Suppressor macrophage treated with lipopolysaccharide for 1 hour (primary cell): ENCODE measurements around the gene EPS8L1.

Experiments used
- DNase-seq, 3 donors: peaks; one replicate each; pipeline ENCODE4 v3.0.0-alpha.2; 2020 to 2022

Gene EPS8L1

DNA sequence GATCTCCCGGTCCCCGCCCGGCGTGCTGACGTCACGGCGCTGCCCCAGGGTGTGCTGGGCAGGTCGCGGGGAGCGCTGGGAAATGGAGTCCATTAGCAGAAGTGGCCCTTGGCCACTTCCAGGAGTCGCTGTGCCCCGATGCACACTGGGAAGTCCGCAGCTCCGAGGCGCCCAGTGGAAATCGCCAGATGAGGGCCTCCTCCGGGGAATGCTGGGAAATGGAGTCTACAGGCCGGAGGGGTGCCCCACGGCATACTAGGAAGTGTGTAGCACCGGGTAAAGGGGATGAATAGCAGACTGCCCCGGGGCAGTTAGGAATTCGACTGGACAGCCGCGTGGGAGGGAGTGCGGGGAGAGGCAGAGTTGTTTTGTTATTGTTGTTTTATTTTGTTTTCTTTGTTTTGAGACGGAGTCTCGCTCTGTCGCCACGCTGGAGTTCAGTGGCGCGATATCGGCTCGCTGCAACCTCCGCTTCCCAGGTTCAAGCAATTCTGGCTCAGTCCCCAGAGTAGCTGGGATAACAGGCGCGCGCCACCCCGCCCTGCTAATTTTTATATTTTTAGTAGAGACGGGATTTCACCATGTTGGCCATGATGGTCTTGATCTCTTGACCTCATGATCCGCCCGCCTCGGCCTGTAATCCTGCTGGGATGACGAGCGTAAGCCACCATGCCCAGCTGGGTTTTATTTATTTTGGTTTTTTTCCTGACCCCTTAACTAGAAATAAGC is 42.2 kb downstream of the EPS8L1 start:
- DNase-seq = peak; percentile 99

DNA sequence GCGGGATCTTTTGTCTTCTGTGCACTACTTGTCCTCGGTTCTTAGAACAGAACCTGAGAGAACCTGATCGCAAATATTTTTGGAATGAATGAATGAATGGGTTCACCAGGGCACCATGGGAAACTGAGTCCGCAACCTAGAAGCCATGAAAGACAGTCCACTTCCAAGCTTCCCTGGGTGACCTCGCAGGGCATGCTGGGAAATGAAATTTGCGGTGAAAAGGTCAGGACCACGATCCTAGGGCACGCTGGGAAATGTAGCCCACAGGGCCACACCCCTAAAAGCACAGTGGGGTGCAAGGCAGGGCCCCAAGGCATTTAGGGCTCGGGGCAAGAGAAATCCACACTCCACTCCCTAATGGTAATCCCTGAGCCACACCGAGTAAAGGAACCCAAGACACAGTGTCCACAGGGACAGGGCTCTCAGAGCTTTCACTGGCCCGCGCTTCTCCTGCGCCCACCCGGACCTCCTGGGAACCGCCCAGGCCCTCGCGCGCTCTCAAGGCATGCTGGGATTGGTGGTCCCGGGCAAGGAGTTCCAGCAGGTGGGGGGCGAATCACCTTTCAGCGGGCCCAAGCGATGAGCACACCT is 42.8 kb downstream of the EPS8L1 start:
- peak in 1 of 3 donors; percentile 43 for DNase-seq

DNA sequence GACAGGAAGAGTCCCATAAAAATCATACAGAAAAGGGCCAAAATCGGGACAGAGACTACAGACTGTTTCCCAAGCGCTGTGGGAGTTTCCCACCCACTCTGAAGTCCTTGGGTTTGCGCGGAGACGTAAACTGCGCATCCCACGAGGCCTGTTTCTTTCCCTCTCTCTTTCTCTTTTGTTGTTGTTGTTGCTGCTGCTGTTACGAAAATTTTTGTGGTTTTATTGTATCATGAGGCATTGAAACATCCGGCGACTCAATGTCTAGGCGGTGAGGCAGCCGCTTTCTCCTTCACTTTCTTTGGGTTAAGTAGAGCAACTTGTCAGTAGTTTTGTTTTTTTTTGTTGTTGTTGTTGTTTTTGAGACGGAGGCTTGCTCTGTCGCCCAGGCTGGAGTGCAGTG is 43.4 kb downstream of the EPS8L1 start:
- DNase-seq = peak; percentile 42 to 54 (median 46)

DNA sequence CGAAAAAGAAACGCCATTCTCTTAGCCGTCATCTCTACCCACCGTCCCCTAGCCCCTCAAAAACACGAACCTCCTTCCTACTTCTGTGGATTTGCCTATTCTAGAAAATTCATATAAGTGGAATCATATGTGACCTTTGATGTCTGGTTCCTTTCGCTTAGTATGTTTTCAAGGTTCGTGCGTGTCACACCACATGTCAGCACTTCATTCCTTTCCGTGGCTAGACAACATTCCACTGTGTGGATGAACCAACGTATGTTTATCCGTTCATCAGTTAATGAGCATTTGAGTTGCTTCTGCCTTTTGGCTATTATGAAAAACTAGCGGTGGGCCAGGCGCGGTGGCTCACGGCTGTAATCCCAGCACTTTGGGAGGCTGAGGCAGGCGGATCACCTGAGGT is 55.8 kb downstream of the EPS8L1 start:
- no peak for DNase-seq

DNA sequence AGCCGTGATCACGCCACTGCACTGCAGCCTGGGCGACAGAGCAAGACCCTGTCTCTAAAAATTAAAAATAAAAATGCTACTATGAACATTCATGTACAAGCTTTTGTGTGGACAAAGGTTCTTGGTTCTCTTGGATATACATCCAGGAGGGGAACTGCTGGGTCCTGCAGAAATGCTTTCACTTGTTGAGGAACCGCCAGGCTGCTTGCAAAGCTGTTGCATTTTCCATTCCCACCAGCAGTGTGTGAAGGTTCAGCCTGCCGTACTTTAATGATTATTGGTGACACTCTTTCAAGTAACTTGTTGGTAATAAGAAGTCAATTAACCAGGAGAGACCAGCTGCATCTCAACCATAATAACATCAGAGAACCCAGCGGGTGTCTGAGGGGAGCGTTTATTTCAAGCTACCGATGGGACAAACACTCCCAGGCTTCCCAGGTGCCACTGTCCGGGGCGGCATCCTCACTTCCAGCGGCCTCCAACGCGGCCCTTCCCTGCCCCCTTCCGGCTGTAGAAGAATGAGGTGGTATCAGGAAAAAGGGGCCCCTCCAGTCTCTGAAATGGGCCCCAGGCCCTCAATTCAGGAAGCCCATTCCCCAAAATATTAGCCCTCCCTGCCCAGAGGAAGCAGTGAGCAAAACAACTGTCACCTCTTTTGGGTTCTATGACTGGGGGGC is 56.9 kb downstream of the EPS8L1 start:
- no peak for DNase-seq

DNA sequence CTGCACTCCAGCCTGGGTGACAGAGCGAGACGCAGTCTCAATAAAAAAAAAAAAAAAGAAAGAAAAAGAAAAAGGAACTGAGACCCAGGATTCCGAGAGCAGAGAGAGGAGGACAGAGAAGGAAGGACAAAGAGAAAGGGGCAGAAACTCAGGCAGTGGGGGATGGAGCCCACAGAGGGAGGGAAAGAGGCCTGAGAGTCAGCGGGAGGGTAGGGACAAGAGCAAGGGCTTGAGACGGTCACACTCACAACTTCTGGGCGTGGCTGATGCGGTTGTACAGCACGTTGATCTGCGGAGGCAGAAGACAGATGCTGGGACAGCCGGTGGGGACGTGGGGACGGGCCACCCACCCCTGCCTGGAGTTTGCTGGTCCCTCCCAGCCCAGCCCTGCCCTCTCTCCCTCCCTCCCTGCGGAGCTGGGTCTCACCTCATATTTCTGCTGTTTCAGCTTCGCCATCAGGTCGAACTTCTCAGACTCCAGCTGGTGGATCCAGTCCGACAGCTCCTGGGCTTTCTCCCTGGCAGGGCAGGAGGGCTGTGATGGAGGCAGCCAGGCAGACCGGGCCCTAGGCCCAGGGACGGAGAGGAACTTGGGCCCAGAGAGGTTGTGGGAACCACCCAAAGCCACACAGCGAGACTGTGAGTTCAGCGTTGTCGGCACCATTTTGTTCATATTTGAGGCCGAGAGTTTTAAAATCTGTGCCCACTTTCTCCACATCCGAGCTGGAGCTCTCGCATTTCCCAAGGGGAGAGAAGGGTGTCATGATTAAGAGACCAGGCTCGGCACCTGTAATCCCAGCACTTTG is 58.2 kb downstream of the EPS8L1 start:
- DNase-seq = no peak

DNA sequence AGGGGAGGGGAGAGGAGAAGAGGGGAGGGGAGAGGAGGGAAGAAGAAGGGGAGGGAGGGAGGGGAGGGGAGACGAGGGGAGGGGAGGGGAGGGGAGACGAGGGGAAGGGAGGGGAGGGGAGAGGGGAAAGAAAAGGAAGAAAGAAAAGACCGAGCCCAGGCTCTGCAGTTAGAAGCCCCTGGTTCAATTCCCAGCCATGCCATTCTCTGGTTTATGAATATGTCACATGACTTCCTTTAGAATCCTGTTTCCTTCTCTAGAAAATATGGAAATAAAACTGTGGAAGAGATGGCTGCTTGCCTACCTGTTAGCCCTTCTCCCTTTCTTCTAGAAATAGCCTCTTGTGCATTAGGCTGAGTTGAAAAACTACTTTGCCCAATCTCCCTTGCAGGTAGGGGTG is 59.1 kb downstream of the EPS8L1 start:
- DNase-seq = no peak

DNA sequence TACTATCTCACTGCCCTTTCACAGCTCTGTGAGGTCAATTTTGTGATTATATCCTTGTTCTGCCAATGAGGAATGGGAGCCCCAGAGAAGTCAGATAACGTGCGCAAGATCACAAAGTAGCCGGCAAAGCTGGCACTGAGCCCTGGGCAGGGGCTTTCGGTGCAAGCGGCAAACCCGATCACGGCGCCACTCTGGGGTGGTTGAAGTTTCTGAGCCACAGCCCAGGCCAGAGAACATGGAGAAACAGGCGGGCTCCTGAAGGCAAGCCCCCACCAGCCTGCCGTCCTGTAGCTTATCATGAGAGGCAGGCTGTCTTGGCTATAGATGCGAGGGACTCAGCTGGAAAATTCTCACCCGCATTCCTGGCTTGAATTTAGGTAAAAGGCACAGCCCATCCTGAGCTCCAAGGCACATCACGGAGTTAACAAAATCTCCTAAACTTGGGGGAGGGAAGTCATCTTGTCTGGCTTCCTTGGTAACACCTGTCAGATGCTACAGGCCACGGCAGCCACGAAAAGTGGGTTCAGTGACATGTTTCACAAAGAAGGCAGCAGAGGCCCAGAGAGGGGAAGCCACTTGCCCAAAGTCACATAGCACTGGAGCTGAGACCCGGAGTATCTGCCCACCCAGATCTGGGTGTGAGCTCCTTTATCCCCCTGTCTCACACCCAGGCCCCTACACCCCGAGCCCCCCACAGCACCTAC is 60.9 kb downstream of the EPS8L1 start:
- DNase-seq = no peak
